Measurements from ENCODE around the gene ARL8A. TPM values are rescaled to one million over a fixed set of nuclear protein-coding genes. Genes with fewer than 3 reads are reported as not detected.

The ARL8A gene
- total and polyA plus RNA-seq, 10 donors, result 16.2 to 104 (median 47.6) TPM

- Histone ChIP-seq H3K4me3 (no peak overlapping the region), H3K9me3 (no peaks in the 10 kb centered on the region), H3K36me3 (peaks cover 4 to 33% (median 28%) of the 10 kb centered on the region in 6 donors), H3K27ac (no peak overlapping the region), H3K4me1 (peaks cover 0 to 47% (median 19%) of the 10 kb centered on the region in 6 donors), H3K27me3 (replicated peaks in 1 of 7) (peaks cover 0 to 9% (median 0%) of the 10 kb centered on the region in 7 donors)
- TF ChIP-seq POLR2AphosphoS5 (IDR thresholded peaks at IDR 0.05) (no peak), POLR2A (IDR thresholded peaks at IDR 0.05) (no peak), CTCF (IDR thresholded peaks at IDR 0.05 in 8 of 11, conservative IDR thresholded peaks at IDR 0.05 in 3 of 11) (no peak)
- intact Hi-C loops (cut with DNase I; ENCODE audit: low total_unique reads), result no loop called here
- WGBS, 5 donors, result 69 to 84% (median 82%) methylated on average over 5 to 8 of the region's 8 CpGs
- no peak for DNase-seq
Measured at GRCh38 chr1:202129453-202130296, 14.9 kb downstream of the ARL8A start.

GRCh38 chr1:202127836-202128622 is 16.5 kb downstream of the ARL8A start:
- Histone ChIP-seq H3K4me3 (no peak overlapping the region), H3K27me3 (replicated peaks in 1 of 7) (peaks cover 0 to 17% (median 0%) of the 10 kb centered on the region in 7 donors), H3K9me3 (no peaks in the 10 kb centered on the region), H3K4me1 (peaks cover 0 to 30% (median 13%) of the 10 kb centered on the region in 6 donors), H3K27ac (no peak overlapping the region), H3K36me3 (peaks cover 0 to 16% (median 12%) of the 10 kb centered on the region in 6 donors)
- WGBS, 5 donors, result 88 to 97% (median 94%) methylated on average over 15 to 26 of the region's 26 CpGs
- no peak for DNase-seq
- TF ChIP-seq POLR2A (IDR thresholded peaks at IDR 0.05) (no peak), POLR2AphosphoS5 (IDR thresholded peaks at IDR 0.05) (peak in 1 of 3 donors; percentile 29)
- intact Hi-C loops (cut with DNase I; ENCODE audit: low total_unique reads), result no loop called here

- Histone ChIP-seq H3K4me1 (peaks cover 0 to 22% (median 7%) of the 10 kb centered on the region in 6 donors), H3K36me3 (peaks cover 0 to 7% (median 2%) of the 10 kb centered on the region in 6 donors), H3K27me3 (replicated peaks in 1 of 7) (peaks cover 0 to 24% (median 0%) of the 10 kb centered on the region in 7 donors), H3K9me3 (no peaks in the 10 kb centered on the region), H3K4me3 (no peak overlapping the region), H3K27ac (no peak overlapping the region)
- WGBS, 5 donors, result 71 to 92% (median 85%) methylated on average over 6 of the region's 6 CpGs
- no peak for TF ChIP-seq POLR2AphosphoS5 (IDR thresholded peaks at IDR 0.05)
- TF ChIP-seq CTCF (IDR thresholded peaks at IDR 0.05 in 8 of 11, conservative IDR thresholded peaks at IDR 0.05 in 3 of 11), result no peak
- no peak for TF ChIP-seq POLR2A (IDR thresholded peaks at IDR 0.05)
- no peak for DNase-seq
- intact Hi-C loops (cut with DNase I; ENCODE audit: low total_unique reads), result no loop called here
Measured at GRCh38 chr1:202127061-202127460, 17.5 kb downstream of the ARL8A start.

GRCh38 chr1:202126426-202126825 is 18.1 kb downstream of the ARL8A start:
- intact Hi-C loops (cut with DNase I; ENCODE audit: low total_unique reads), result no loop called here
- no peak for TF ChIP-seq POLR2AphosphoS5 (IDR thresholded peaks at IDR 0.05)
- Histone ChIP-seq H3K4me3 (no peak overlapping the region), H3K4me1 (peaks cover 0 to 16% (median 7%) of the 10 kb centered on the region in 6 donors), H3K27ac (no peak overlapping the region), H3K27me3 (replicated peaks in 1 of 7) (peaks cover 0 to 28% (median 0%) of the 10 kb centered on the region in 7 donors), H3K36me3 (peaks cover 0 to under 1% (median 0%) of the 10 kb centered on the region in 6 donors), H3K9me3 (no peaks in the 10 kb centered on the region)
- DNase-seq, result no peak
- WGBS, 5 donors, result 0 to 16% (median 6%) methylated on average over 5 to 9 of the region's 9 CpGs
